Measurements from ENCODE around the gene GBA2.

DNA sequence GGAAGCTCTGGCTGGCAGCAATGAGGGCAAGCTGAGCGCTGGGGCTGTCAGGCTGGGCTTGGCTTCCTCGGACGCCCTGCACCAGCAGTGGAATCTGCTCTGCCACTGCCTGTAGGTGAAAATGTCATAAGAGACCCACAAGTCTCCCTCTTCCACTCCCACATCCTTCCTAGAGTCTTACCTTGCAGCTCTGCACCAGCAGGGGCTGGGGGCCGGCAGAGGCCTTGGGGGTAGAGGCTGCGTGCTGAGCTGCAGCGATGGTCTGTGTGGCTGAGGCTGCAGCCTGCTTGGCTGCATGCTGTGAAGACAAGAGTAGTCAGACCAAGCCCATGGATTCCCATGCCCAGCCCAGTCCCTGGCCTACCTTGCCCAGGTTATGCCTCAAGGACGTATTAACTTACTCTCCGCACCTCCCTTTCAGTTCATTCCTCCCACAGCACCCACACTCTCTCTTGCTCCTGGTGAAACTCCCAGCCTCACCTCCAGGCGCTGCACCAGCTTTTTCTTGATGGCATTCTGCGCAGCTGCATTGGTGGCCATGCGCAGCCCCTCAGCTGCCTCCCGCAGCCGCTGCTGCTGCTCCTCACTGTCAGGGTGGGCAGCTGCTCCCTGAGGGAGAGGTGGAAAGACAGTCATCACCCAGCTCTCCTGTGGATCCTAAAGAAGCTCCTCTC, 34.3 kb downstream of the GBA2 start:
- TF ChIP-seq, protein P1, sequence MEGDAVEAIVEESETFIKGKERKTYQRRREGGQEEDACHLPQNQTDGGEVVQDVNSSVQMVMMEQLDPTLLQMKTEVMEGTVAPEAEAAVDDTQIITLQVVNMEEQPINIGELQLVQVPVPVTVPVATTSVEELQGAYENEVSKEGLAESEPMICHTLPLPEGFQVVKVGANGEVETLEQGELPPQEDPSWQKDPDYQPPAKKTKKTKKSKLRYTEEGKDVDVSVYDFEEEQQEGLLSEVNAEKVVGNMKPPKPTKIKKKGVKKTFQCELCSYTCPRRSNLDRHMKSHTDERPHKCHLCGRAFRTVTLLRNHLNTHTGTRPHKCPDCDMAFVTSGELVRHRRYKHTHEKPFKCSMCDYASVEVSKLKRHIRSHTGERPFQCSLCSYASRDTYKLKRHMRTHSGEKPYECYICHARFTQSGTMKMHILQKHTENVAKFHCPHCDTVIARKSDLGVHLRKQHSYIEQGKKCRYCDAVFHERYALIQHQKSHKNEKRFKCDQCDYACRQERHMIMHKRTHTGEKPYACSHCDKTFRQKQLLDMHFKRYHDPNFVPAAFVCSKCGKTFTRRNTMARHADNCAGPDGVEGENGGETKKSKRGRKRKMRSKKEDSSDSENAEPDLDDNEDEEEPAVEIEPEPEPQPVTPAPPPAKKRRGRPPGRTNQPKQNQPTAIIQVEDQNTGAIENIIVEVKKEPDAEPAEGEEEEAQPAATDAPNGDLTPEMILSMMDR (conservative IDR thresholded peaks at IDR 0.05; ENCODE audit: low read depth in 2 of 2) = no peak
- TF ChIP-seq JUNB (IDR thresholded peaks at IDR 0.05; ENCODE audit: unreplicated experiment) (no peak), POLR2AphosphoS5 (IDR thresholded peaks at IDR 0.05; ENCODE audit: low read depth) (no peak), CREB1 (CRISPR knock-in tag; IDR thresholded peaks at IDR 0.05; ENCODE audit: low read depth) (no peak), EZH2 (IDR thresholded peaks at IDR 0.05; ENCODE audit: low read depth, unreplicated experiment) (no peak), EZH2phosphoT487 (IDR thresholded peaks at IDR 0.05; ENCODE audit: unreplicated experiment) (no peak), ZNF331 (CRISPR knock-in tag; IDR thresholded peaks at IDR 0.05; ENCODE audit: low read depth) (no peak), ZNF114 (CRISPR knock-in tag; IDR thresholded peaks at IDR 0.05) (no peak)
- TF ChIP-seq, protein P2, sequence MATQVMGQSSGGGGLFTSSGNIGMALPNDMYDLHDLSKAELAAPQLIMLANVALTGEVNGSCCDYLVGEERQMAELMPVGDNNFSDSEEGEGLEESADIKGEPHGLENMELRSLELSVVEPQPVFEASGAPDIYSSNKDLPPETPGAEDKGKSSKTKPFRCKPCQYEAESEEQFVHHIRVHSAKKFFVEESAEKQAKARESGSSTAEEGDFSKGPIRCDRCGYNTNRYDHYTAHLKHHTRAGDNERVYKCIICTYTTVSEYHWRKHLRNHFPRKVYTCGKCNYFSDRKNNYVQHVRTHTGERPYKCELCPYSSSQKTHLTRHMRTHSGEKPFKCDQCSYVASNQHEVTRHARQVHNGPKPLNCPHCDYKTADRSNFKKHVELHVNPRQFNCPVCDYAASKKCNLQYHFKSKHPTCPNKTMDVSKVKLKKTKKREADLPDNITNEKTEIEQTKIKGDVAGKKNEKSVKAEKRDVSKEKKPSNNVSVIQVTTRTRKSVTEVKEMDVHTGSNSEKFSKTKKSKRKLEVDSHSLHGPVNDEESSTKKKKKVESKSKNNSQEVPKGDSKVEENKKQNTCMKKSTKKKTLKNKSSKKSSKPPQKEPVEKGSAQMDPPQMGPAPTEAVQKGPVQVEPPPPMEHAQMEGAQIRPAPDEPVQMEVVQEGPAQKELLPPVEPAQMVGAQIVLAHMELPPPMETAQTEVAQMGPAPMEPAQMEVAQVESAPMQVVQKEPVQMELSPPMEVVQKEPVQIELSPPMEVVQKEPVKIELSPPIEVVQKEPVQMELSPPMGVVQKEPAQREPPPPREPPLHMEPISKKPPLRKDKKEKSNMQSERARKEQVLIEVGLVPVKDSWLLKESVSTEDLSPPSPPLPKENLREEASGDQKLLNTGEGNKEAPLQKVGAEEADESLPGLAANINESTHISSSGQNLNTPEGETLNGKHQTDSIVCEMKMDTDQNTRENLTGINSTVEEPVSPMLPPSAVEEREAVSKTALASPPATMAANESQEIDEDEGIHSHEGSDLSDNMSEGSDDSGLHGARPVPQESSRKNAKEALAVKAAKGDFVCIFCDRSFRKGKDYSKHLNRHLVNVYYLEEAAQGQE (IDR thresholded peaks at IDR 0.05; ENCODE audit: unreplicated experiment) = no peak

Data from GM23338 (cell line).